ENCODE measurements around the gene GBP3. TPM values are rescaled to one million over a fixed set of nuclear protein-coding genes. Genes with fewer than 3 reads are reported as not detected.
"Not testable (repeated sequence)": the region's sequence is repeated elsewhere in the genome, so short reads cannot be mapped to it uniquely, and the experiment has no call there.

GBP3 gene
- total RNA-seq, 1 donor from 2014 or later = 12.3 TPM

GRCh38 chr1:88979054-88979748 lies 43.5 kb downstream of the GBP3 start:
- peak in 1 of 2 donors; percentile 18 for DNase-seq (ENCODE audit: low read depth in 2 of 2)

GRCh38 chr1:88976235-88976634 lies 46.4 kb downstream of the GBP3 start:
- no peak for DNase-seq (ENCODE audit: low read depth in 2 of 2)

DNA sequence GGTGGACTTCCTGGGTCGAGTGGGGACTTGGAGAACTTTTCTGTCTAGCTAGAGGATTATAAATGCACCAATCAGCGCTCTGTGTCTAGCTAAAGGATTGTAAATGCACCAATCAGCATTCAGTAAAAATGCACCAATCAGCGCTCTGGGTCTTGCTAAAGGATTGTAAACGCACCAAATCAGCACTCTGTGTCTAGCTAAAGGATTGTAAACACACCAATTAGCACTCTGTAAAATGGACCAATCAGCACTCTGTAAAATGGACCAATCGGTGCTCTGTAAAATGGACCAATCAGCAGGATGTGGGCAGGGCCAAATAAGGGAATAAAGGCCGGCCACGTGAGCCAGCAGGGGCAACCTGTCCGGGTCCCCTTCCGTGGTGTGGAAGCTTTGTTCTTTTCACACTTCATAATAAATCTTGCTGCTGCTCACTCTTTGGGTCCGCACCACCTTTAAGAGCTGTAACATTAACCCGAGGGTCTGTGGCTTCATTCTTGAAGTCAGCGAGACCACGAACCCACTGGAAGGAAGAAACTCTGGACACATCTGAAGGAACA lies 48.0 kb downstream of the GBP3 start:
- DNase-seq (ENCODE audit: low read depth in 2 of 2) = not testable (repeated sequence)

DNA sequence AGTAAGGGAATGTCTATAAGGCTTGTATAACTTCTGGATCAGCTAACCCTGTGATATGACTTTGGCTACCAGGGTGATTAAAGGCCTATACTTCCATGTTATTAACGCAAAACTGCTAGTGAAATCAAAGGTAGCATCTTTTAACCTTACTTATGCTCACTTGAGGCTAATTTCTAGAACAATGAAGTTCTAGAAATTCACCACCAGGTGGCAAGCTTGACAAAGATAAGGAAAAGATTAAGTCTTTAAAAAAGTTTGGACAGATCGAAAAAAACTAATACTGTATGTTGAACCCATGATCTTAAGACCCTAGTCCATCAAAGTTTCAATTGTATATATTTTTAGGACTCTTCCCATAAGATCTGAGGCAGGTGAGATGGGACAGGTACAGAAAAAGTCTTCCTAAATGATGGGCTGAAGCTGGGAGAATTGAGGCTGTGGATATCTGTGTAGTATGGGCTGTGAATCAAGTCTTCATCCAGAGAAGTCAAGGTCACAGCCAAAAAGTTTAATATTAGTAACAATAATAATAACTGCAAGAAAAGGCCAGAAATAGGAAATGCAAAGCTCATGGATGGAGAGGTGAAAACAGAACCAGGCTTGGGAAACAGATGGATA lies 49.0 kb downstream of the GBP3 start:
- peak; percentile 56 to 61 for DNase-seq (ENCODE audit: low read depth in 2 of 2)

GRCh38 chr1:88961647-88962275 lies 60.9 kb downstream of the GBP3 start:
- no peak for DNase-seq (ENCODE audit: low read depth in 2 of 2)

DNA sequence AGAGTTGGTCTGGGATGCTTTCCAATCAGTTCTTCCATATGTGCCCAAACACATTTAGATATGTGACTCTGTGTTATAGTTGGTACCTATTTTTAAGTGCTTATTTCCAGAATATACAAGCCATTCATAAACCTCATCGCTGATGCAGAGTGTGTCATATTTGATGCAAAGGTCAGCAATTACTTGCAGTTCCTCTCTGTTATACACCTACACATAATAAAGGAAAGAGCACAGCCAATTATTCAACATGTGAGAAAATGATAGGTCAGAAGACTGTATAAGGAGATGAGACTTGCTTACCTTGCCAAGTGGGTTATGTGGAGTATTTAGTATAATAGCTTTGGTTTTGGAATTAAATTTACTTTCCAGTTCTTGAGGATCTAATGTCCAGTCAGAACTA lies 61.6 kb downstream of the GBP3 start:
- no peak for DNase-seq (ENCODE audit: low read depth in 2 of 2)

Other genes starting within 250 kb of the GBP3 start
- gene GTF2B, start 131.3 kb downstream of the GBP3 start, total RNA-seq = 28.8 and 37.9 TPM in 2 replicates
- 12.5 and 15.7 TPM in 2 replicates for gene KYAT3, start 30.2 kb downstream of the GBP3 start, total RNA-seq
- 4.4 and 5.8 TPM in 2 replicates for gene RBMXL1, start 30.2 kb downstream of the GBP3 start, total RNA-seq
- gene GBP1, start 42.3 kb upstream of the GBP3 start, total RNA-seq = 6.0 and 7.4 TPM in 2 replicates
- gene GBP2, start 103.2 kb upstream of the GBP3 start, total RNA-seq = 32.7 and 39.7 TPM in 2 replicates
- gene GBP7, start 153.1 kb upstream of the GBP3 start, total RNA-seq = not detected in 2 replicates
- 2.4 TPM in 2 replicates for gene GBP4, start 176.1 kb upstream of the GBP3 start, total RNA-seq
- gene GBP5, start 250.0 kb upstream of the GBP3 start, total RNA-seq = under 0.01 and 0.22 TPM in 2 replicates